Stimulated activated CD8-positive, alpha-beta memory T cell treated with anti-CD3 and anti-CD28 coated beads, Interleukin-4, amount 100 ng/mL, for 48 hours (primary cell): ENCODE results near the gene OLIG1.

Source experiments
- DNase-seq: peaks from one replicate; pipeline ENCODE4 v3.0.0-alpha.2; 2020

OLIG1 gene, protein sequence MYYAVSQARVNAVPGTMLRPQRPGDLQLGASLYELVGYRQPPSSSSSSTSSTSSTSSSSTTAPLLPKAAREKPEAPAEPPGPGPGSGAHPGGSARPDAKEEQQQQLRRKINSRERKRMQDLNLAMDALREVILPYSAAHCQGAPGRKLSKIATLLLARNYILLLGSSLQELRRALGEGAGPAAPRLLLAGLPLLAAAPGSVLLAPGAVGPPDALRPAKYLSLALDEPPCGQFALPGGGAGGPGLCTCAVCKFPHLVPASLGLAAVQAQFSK

DNA sequence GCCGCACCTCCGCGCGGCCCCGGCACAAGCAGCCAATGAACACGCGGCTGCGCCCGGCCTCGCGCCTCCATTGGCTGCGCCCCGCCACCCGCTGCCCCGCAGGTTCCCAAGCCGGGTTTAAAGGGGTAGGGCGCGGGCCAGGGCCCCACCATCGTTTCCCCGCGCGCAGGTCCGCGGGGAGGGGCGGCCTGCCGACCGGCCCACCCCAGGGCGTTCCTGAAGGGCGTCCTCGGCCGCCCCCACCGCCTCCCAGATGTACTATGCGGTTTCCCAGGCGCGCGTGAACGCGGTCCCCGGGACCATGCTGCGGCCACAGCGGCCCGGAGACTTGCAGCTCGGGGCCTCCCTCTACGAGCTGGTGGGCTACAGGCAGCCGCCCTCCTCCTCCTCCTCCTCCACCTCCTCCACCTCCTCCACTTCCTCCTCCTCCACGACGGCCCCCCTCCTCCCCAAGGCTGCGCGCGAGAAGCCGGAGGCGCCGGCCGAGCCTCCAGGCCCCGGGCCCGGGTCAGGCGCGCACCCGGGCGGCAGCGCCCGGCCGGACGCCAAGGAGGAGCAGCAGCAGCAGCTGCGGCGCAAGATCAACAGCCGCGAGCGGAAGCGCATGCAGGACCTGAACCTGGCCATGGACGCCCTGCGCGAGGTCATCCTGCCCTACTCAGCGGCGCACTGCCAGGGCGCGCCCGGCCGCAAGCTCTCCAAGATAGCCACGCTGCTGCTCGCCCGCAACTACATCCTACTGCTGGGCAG is at the start of gene OLIG1:
OLIG1 (plus strand) TSS at position 148 of the 750 bp plus-strand sequence; CDS start at position 254, 106 bp downstream.
- DNase-seq, result peak; percentile 64

DNA sequence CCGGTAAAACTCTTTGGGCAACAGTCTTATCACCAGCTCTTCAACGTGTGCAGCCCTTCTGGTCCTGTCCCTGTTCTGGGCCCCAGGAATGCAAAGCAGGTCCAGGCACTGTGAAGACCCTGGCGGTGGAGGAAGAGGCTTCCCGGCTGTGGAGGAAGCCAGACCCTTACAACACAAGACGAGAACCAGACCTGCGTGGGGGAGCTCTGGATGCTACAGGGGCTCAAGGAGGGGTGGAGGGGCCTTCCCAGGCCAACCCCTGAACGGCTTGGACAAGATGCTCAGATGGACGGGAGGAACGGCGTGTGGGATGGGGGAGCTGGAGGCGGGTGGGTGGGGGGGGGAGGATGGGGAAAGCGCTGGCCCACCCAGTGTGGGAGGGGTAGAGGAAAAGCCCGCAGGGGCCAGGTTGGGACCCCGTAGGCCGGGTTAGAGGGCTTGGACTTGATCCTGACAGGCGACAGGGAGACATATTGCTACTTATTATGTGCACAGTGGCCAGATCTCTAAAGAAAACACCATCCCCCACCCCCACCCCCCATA is 49.3 kb upstream of the OLIG1 start:
- no peak for DNase-seq

DNA sequence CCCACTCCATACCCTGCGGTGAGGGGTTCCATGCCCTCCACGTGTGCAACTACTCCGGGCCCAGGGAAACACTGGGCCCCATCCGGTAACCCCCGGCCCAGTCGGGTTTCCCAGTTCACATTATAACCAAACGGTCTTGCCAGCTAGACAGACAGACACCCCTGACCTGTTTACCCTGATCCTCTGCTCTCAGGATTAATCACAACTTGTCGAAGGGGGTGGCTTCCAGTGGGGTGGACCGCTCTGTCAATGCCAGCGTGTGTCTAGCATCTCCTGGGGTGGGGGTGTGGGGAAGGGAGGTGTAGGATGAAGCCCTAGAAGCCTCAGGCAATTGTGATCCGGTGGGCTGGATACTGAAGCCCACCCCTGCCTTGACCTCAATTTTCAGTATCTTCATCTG is 48.8 kb upstream of the OLIG1 start:
- DNase-seq, result no peak

DNA sequence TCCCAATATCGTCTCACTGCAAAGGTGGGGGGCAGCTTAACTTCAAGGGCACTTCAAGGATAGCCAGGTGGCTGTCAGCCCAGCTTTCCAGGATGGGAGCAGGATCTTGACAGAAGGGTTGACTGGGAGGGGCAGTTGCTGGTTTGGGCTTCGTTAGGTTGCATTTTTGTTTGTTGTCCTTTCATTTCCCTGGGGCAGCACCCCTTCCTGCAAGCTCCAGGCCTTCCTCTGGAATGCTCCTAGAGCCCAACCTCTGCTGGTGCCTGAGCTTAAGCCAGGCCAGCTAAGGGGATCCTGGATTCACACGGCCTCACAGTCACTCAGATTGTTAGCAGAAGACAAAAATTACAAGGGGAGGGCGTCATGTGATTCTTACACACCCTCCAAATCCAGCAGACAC is 48.3 kb upstream of the OLIG1 start:
- no peak for DNase-seq

DNA sequence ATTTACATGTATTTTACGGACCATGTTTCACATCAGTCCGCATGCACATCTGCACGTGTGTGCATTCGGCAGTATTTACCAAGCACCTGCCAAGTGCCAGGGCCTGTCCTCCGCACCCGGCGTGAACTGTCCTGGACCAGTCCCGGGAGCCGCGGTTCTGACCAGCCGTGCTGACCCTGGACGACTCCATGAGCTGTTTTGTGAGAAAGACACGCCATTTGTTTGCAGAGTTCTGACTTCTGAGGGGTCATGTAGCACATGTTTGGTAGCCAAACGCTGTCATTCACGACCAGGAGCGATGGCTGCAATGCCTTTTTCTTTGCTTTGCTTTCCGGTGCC is 47.5 kb upstream of the OLIG1 start:
- no peak for DNase-seq

DNA sequence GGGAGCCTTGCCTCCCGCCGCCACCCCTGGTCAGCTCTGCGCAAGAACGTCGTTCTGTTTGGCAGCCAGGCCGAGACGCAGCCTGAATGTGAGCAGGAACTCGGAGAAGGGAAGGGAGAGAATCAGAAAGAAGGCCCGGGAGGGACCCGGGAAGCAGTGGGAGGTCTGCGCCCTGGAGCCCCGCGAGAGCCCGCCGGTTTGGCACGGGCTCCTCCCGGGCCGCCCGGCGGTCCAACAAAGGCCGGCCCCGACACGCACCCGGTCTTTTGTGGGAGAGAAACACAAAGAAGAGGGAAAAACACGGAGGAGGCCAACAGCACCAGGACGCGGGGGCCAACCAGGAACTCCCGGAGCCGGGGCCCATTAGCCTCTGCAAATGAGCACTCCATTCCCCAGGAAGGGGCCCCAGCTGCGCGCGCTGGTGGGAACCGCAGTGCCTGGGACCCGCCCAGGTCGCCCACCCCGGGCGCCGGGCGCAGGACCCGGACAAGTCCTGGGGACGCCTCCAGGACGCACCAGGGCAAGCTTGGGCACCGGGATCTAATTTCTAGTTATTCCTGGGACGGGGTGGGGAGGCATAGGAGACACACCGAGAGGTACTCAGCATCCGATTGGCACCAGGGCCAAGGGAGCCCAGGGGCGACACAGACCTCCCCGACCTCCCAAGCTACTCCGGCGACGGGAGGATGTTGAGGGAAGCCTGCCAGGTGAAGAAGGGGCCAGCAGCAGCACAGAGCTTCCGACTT is 46.9 kb upstream of the OLIG1 start:
- DNase-seq, result no peak

DNA sequence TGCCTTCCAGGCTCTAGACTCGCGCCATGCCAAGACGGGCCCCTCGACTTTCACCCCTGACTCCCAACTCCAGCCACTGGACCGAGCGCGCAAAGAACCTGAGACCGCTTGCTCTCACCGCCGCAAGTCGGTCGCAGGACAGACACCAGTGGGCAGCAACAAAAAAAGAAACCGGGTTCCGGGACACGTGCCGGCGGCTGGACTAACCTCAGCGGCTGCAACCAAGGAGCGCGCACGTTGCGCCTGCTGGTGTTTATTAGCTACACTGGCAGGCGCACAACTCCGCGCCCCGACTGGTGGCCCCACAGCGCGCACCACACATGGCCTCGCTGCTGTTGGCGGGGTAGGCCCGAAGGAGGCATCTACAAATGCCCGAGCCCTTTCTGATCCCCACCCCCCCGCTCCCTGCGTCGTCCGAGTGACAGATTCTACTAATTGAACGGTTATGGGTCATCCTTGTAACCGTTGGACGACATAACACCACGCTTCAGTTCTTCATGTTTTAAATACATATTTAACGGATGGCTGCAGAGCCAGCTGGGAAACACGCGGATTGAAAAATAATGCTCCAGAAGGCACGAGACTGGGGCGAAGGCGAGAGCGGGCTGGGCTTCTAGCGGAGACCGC is 46.3 kb upstream of the OLIG1 start:
- no peak for DNase-seq

DNA sequence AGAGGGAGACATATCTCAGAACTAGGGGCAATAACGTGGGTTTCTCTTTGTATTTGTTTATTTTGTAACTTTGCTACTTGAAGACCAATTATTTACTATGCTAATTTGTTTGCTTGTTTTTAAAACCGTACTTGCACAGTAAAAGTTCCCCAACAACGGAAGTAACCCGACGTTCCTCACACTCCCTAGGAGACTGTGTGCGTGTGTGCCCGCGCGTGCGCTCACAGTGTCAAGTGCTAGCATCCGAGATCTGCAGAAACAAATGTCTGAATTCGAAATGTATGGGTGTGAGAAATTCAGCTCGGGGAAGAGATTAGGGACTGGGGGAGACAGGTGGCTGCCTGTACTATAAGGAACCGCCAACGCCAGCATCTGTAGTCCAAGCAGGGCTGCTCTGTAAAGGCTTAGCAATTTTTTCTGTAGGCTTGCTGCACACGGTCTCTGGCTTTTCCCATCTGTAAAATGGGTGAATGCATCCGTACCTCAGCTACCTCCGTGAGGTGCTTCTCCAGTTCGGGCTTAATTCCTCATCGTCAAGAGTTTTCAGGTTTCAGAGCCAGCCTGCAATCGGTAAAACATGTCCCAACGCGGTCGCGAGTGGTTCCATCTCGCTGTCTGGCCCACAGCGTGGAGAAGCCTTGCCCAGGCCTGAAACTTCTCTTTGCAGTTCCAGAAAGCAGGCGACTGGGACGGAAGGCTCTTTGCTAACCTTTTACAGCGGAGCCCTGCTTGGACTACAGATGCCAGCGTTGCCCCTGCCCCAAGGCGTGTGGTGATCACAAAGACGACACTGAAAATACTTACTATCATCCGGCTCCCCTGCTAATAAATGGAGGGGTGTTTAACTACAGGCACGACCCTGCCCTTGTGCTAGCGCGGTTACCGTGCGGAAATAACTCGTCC is 45.5 kb upstream of the OLIG1 start:
- DNase-seq, result no peak

DNA sequence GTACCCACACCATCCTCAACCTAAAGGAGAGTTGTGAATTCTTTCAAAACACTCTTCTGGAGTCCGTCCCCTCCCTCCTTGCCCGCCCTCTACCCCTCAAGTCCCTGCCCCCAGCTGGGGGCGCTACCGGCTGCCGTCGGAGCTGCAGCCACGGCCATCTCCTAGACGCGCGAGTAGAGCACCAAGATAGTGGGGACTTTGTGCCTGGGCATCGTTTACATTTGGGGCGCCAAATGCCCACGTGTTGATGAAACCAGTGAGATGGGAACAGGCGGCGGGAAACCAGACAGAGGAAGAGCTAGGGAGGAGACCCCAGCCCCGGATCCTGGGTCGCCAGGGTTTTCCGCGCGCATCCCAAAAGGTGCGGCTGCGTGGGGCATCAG is 44.8 kb upstream of the OLIG1 start:
- DNase-seq, result peak; percentile 35

DNA sequence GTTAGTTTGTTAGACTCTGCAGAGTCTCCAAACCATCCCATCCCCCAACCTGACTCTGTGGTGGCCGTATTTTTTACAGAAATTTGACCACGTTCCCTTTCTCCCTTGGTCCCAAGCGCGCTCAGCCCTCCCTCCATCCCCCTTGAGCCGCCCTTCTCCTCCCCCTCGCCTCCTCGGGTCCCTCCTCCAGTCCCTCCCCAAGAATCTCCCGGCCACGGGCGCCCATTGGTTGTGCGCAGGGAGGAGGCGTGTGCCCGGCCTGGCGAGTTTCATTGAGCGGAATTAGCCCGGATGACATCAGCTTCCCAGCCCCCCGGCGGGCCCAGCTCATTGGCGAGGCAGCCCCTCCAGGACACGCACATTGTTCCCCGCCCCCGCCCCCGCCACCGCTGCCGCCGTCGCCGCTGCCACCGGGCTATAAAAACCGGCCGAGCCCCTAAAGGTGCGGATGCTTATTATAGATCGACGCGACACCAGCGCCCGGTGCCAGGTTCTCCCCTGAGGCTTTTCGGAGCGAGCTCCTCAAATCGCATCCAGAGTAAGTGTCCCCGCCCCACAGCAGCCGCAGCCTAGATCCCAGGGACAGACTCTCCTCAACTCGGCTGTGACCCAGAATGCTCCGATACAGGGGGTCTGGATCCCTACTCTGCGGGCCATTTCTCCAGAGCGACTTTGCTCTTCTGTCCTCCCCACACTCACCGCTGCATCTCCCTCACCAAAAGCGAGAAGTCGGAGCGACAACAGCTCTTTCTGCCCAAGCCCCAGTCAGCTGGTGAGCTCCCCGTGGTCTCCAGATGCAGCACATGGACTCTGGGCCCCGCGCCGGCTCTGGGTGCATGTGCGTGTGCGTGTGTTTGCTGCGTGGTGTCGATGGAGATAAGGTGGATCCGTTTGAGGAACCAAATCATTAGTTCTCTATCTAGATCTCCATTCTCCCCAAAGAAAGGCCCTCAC is 44.2 kb upstream of the OLIG1 start, which contains the start of gene OLIG2:
OLIG2 (plus strand) TSS at position 447 of the 954 bp plus-strand sequence. CDS start 928 bp downstream, outside the sequence.
- DNase-seq, result peak; percentile 37

DNA sequence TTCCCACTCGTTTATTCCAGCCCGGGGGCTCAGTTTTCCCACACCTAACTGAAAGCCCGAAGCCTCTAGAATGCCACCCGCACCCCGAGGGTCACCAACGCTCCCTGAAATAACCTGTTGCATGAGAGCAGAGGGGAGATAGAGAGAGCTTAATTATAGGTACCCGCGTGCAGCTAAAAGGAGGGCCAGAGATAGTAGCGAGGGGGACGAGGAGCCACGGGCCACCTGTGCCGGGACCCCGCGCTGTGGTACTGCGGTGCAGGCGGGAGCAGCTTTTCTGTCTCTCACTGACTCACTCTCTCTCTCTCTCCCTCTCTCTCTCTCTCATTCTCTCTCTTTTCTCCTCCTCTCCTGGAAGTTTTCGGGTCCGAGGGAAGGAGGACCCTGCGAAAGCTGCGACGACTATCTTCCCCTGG is 43.5 kb upstream of the OLIG1 start:
- no peak for DNase-seq

DNA sequence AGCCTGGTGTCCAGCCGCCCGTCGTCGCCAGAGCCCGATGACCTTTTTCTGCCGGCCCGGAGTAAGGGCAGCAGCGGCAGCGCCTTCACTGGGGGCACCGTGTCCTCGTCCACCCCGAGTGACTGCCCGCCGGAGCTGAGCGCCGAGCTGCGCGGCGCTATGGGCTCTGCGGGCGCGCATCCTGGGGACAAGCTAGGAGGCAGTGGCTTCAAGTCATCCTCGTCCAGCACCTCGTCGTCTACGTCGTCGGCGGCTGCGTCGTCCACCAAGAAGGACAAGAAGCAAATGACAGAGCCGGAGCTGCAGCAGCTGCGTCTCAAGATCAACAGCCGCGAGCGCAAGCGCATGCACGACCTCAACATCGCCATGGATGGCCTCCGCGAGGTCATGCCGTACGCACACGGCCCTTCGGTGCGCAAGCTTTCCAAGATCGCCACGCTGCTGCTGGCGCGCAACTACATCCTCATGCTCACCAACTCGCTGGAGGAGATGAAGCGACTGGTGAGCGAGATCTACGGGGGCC is 43.0 kb upstream of the OLIG1 start:
- peak; percentile 34 for DNase-seq

DNA sequence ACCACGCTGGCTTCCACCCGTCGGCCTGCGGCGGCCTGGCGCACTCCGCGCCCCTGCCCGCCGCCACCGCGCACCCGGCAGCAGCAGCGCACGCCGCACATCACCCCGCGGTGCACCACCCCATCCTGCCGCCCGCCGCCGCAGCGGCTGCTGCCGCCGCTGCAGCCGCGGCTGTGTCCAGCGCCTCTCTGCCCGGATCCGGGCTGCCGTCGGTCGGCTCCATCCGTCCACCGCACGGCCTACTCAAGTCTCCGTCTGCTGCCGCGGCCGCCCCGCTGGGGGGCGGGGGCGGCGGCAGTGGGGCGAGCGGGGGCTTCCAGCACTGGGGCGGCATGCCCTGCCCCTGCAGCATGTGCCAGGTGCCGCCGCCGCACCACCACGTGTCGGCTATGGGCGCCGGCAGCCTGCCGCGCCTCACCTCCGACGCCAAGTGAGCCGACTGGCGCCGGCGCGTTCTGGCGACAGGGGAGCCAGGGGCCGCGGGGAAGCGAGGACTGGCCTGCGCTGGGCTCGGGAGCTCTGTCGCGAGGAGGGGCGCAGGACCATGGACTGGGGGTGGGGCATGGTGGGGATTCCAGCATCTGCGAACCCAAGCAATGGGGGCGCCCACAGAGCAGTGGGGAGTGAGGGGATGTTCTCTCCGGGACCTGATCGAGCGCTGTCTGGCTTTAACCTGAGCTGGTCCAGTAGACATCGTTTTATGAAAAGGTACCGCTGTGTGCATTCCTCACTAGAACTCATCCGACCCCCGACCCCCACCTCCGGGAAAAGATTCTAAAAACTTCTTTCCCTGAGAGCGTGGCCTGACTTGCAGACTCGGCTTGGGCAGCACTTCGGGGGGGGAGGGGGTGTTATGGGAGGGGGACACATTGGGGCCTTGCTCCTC is 42.3 kb upstream of the OLIG1 start:
- peak; percentile 31 for DNase-seq

DNA sequence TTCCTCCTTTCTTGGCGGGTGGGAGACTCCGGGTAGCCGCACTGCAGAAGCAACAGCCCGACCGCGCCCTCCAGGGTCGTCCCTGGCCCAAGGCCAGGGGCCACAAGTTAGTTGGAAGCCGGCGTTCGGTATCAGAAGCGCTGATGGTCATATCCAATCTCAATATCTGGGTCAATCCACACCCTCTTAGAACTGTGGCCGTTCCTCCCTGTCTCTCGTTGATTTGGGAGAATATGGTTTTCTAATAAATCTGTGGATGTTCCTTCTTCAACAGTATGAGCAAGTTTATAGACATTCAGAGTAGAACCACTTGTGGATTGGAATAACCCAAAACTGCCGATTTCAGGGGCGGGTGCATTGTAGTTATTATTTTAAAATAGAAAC is 41.7 kb upstream of the OLIG1 start:
- DNase-seq, result no peak

DNA sequence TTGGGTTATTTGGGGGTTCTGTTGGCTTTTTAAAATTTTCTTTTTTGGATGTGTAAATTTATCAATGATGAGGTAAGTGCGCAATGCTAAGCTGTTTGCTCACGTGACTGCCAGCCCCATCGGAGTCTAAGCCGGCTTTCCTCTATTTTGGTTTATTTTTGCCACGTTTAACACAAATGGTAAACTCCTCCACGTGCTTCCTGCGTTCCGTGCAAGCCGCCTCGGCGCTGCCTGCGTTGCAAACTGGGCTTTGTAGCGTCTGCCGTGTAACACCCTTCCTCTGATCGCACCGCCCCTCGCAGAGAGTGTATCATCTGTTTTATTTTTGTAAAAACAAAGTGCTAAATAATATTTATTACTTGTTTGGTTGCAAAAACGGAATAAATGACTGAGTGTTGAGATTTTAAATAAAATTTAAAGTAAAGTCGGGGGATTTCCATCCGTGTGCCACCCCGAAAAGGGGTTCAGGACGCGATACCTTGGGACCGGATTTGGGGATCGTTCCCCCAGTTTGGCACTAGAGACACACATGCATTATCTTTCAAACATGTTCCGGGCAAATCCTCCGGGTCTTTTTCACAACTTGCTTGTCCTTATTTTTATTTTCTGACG is 41.1 kb upstream of the OLIG1 start:
- DNase-seq, result peak; percentile 54

DNA sequence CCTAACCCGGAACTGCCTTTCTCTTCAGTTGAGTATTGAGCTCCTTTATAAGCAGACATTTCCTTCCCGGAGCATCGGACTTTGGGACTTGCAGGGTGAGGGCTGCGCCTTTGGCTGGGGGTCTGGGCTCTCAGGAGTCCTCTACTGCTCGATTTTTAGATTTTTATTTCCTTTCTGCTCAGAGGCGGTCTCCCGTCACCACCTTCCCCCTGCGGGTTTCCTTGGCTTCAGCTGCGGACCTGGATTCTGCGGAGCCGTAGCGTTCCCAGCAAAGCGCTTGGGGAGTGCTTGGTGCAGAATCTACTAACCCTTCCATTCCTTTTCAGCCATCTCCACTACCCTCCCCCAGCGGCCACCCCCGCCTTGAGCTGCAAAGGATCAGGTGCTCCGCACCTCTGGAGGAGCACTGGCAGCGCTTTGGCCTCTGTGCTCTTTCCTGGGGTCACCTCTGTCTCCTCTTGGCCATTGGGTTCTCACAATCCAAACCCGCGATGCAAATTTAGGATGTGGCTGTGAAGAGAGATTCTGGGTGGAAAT is 40.5 kb upstream of the OLIG1 start:
- DNase-seq, result no peak

DNA sequence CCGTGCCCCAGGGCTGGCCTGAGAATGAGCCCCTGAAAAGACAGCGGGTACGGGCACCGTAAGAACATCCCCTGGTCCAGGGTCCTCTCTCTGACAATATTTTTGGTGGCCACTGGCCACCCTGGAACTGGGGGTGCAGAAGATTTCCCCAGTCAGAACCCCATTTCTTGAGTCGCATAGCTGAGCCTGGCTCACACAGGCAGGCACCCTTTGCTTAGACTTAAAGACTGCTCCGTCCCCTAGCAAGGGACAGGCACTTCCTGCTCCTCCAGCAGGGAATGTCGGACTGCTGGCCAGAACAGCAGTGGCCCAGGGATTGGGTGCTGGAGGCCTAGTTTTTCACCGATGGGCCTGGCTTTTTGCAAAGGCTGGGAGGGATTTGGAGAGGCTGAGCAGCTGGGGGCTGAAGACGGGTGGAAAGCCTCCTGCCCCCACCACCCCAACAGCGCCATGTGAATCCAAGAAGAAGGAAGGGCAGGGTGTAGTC is 39.9 kb upstream of the OLIG1 start:
- no peak for DNase-seq

DNA sequence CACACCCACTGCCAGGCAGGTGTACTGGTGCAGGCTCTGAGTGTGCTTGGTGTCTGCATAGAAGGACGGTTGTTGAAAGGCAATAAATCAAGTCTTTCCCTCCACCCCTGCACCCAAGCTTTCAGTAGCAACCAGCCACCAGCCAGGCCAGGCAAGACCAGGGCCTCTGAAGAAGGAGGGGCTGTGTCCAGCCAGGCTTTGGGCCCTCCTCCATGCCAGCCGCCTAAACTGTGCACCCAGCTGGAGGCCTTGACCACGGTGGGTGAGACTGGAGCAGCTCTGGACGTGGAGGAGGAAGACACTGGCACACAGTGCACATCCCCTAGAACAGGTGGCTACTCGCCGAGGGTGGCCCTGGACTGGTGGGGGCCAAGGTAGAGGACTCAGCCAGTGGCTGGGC is 39.3 kb upstream of the OLIG1 start:
- no peak for DNase-seq
